MM.1S (cell line): ENCODE measurements around the gene ENPEP.

ENCODE experiments used
- EZH2 ChIP-seq: fragments of 300-600 bp; sonication (generic); optimal IDR thresholded peaks from 2 replicates; pipeline ENCODE3; 2017; ENCODE audit warnings: low read depth, mild to moderate bottlenecking, antibody characterized with exemption, low read length, mixed read lengths
- EZH2phosphoT487 ChIP-seq: fragments of 300-600 bp; sonication (generic); IDR thresholded peaks from 2 replicates; pipeline ENCODE4 v1.6.1; 2018; ENCODE audit warnings: antibody characterized with exemption, low read length
- TF ChIP-seq, protein P1 (sequence below): fragments of 300-600 bp; sonication (generic); IDR thresholded peaks from 2 replicates; pipeline ENCODE4 v1.5.1; 2016; ENCODE audit warnings: antibody characterized with exemption, low read length, mixed read lengths

GRCh38 chr4:110442788-110443187 is 33.2 kb upstream of the ENPEP start:
- TF ChIP-seq, protein P1, sequence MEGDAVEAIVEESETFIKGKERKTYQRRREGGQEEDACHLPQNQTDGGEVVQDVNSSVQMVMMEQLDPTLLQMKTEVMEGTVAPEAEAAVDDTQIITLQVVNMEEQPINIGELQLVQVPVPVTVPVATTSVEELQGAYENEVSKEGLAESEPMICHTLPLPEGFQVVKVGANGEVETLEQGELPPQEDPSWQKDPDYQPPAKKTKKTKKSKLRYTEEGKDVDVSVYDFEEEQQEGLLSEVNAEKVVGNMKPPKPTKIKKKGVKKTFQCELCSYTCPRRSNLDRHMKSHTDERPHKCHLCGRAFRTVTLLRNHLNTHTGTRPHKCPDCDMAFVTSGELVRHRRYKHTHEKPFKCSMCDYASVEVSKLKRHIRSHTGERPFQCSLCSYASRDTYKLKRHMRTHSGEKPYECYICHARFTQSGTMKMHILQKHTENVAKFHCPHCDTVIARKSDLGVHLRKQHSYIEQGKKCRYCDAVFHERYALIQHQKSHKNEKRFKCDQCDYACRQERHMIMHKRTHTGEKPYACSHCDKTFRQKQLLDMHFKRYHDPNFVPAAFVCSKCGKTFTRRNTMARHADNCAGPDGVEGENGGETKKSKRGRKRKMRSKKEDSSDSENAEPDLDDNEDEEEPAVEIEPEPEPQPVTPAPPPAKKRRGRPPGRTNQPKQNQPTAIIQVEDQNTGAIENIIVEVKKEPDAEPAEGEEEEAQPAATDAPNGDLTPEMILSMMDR, result no peak
- no peak for TF ChIP-seq EZH2phosphoT487
- no peak for TF ChIP-seq EZH2
